Measurements from ENCODE around the gene RPS6KA5.
"Not testable (repeated sequence)": the region's sequence is repeated elsewhere in the genome, so short reads cannot be mapped to it uniquely, and the experiment has no call there.

RPS6KA5 gene

GRCh38 chr14:91048676-91049075, 11.8 kb downstream of the RPS6KA5 start:
- Histone ChIP-seq H3K27me3 (ENCODE audit: control insufficient read depth, insufficient read depth, low read length, poor library complexity, severe bottlenecking) (no peaks in the 10 kb centered on the region), H3K36me3 (ENCODE audit: control insufficient read depth, insufficient read depth, low read length) (no peaks in the 10 kb centered on the region), H3K4me3 (ENCODE audit: insufficient read depth, low read depth, low read length) (no peak overlapping the region), H3K27ac (ENCODE audit: insufficient read depth, low read depth, low read length, poor library complexity, severe bottlenecking) (no peak overlapping the region), H3K9me3 (ENCODE audit: control insufficient read depth, low read length) (no peaks in the 10 kb centered on the region), H3K4me1 (ENCODE audit: control insufficient read depth, insufficient read depth, low read length) (no peaks in the 10 kb centered on the region)
- WGBS, 2 experiments: 85% methylated on average over 1 of the region's 1 CpG; no CpG with 5 or more reads in 1 of the 2 experiments

DNA sequence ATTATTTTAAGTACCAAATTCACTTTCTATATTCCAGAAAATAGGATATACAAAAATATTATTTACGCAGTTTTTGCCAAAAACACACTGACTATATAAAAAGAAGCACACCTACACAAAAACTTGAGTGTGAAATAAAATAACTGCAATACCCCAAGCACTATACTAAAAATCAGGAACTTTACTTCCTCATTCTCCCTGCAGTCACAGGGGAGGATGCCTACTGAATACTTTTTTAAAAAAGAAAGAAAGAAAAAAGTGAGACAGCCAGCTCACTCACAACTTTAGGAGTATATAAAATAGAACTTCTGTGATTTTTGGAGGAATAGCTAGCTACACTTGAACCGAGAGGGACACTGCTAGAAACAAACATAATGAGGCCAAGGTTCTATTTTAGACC, 12.2 kb downstream of the RPS6KA5 start:
- no peaks in the 10 kb centered on the region for H3K4me1 ChIP-seq (ENCODE audit: control insufficient read depth, insufficient read depth, low read length)
- no peak overlapping the region for H3K27ac ChIP-seq (ENCODE audit: insufficient read depth, low read depth, low read length, poor library complexity, severe bottlenecking)
- WGBS, 2 experiments: 83 to 97% methylated on average over 1 to 2 of the region's 2 CpGs
- H3K4me3 ChIP-seq (ENCODE audit: insufficient read depth, low read depth, low read length): no peak overlapping the region
- no peaks in the 10 kb centered on the region for H3K27me3 ChIP-seq (ENCODE audit: control insufficient read depth, insufficient read depth, low read length, poor library complexity, severe bottlenecking)
- no peaks in the 10 kb centered on the region for H3K36me3 ChIP-seq (ENCODE audit: control insufficient read depth, insufficient read depth, low read length)
- H3K9me3 ChIP-seq (ENCODE audit: control insufficient read depth, low read length): no peaks in the 10 kb centered on the region

DNA sequence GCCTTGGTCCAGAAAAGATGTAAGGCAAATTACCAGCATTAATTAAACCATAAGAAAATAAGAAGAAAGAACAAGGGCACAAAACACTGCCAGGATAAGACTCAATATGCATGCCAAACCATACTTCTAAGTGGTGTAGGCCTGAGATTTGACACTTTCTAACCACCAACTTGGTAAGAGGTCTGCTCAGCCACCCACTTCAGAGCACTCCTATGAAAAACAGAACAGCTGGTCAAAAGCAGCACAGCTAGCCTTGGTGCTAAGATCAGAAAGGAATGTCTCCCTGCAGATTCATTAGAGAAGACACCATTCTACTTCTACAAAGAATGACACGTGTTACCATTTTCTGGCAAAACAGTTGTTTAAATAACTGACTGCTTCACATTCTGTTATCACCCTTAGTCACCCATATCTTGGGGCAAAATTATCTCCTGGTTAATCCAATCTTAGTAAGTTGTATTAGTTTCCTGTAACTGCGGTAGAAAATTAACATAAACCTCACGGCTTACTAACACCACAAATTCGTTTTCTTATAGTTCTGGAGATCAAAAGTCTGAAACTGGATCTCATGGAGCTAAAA, 13.2 kb downstream of the RPS6KA5 start:
- Histone ChIP-seq H3K27me3 (ENCODE audit: control insufficient read depth, insufficient read depth, low read length, poor library complexity, severe bottlenecking) (no peaks in the 10 kb centered on the region), H3K4me3 (ENCODE audit: insufficient read depth, low read depth, low read length) (no peak overlapping the region), H3K4me1 (ENCODE audit: control insufficient read depth, insufficient read depth, low read length) (no peaks in the 10 kb centered on the region), H3K9me3 (ENCODE audit: control insufficient read depth, low read length) (no peaks in the 10 kb centered on the region), H3K36me3 (ENCODE audit: control insufficient read depth, insufficient read depth, low read length) (no peaks in the 10 kb centered on the region), H3K27ac (ENCODE audit: insufficient read depth, low read depth, low read length, poor library complexity, severe bottlenecking) (no peak overlapping the region)
- 82 to 86% methylated on average over 4 of the region's 4 CpGs for WGBS, 2 experiments

DNA sequence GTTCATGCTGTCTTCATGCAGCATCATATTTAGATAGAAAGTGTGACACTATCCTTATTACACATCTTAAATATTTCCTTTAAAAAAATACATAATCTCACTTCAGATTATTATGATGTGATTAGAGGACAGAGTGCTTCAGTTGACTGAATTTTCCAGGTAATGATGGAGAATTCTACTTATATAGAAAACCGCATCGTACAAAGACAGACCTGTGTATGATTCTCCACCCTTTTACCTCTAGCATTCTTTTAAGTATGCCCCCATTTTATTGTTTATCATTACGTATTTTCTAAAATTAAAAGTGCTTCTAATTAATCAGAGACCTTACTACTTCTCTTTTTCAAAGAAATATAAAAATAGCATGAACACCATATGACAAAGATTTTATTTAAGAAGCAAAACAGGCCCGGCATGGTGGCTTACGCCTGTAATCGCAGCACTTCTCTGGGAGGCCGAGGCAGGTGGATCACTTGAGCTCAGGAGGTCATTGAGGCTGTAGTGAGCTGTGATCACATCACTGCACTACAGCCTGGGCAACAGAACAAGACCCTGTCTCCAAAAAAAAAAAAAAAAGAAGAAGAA, 13.9 kb downstream of the RPS6KA5 start:
- no peaks in the 10 kb centered on the region for H3K9me3 ChIP-seq (ENCODE audit: control insufficient read depth, low read length)
- WGBS, 2 experiments: 88 to 93% methylated on average over 5 to 7 of the region's 7 CpGs
- no peak overlapping the region for H3K27ac ChIP-seq (ENCODE audit: insufficient read depth, low read depth, low read length, poor library complexity, severe bottlenecking)
- H3K36me3 ChIP-seq (ENCODE audit: control insufficient read depth, insufficient read depth, low read length): no peaks in the 10 kb centered on the region
- H3K4me1 ChIP-seq (ENCODE audit: control insufficient read depth, insufficient read depth, low read length): no peaks in the 10 kb centered on the region
- no peaks in the 10 kb centered on the region for H3K27me3 ChIP-seq (ENCODE audit: control insufficient read depth, insufficient read depth, low read length, poor library complexity, severe bottlenecking)
- no peak overlapping the region for H3K4me3 ChIP-seq (ENCODE audit: insufficient read depth, low read depth, low read length)

- Histone ChIP-seq H3K36me3 (ENCODE audit: control insufficient read depth, insufficient read depth, low read length) (no peaks in the 10 kb centered on the region), H3K9me3 (ENCODE audit: control insufficient read depth, low read length) (no peaks in the 10 kb centered on the region), H3K4me1 (ENCODE audit: control insufficient read depth, insufficient read depth, low read length) (no peaks in the 10 kb centered on the region), H3K4me3 (ENCODE audit: insufficient read depth, low read depth, low read length) (no peak overlapping the region), H3K27me3 (ENCODE audit: control insufficient read depth, insufficient read depth, low read length, poor library complexity, severe bottlenecking) (no peaks in the 10 kb centered on the region), H3K27ac (ENCODE audit: insufficient read depth, low read depth, low read length, poor library complexity, severe bottlenecking) (no peak overlapping the region)
- WGBS, 2 experiments: 89 to 91% methylated on average over 2 of the region's 2 CpGs
Observed at GRCh38 chr14:91041450-91041849, 19.0 kb downstream of the RPS6KA5 start.

GRCh38 chr14:91040545-91040944, 19.9 kb downstream of the RPS6KA5 start:
- Histone ChIP-seq H3K27ac (ENCODE audit: insufficient read depth, low read depth, low read length, poor library complexity, severe bottlenecking) (no peak overlapping the region), H3K4me1 (ENCODE audit: control insufficient read depth, insufficient read depth, low read length) (no peaks in the 10 kb centered on the region), H3K27me3 (ENCODE audit: control insufficient read depth, insufficient read depth, low read length, poor library complexity, severe bottlenecking) (no peaks in the 10 kb centered on the region), H3K36me3 (ENCODE audit: control insufficient read depth, insufficient read depth, low read length) (no peaks in the 10 kb centered on the region), H3K9me3 (ENCODE audit: control insufficient read depth, low read length) (no peaks in the 10 kb centered on the region), H3K4me3 (ENCODE audit: insufficient read depth, low read depth, low read length) (no peak overlapping the region)
- 94 to 97% methylated on average over 1 of the region's 1 CpG for WGBS, 2 experiments

DNA sequence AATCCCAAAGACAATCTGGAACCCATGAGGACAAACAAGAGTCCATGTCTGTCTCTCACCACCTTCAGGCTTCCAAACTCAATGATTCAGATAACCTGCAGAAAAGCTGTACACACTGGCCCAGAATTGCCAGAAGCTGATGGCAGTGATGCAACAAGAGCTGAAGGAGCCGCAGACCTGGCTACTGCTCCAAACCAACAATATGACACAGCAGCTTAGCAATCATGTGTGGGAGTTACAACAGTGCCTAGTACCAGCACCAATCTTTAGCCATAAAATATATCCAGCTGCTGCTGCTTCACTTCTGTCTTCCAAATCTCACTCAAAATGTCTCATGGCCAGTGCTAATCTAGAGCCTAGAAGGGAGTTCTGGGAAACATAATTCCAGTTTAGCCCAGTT, 22.0 kb downstream of the RPS6KA5 start:
- no peaks in the 10 kb centered on the region for H3K36me3 ChIP-seq (ENCODE audit: control insufficient read depth, insufficient read depth, low read length)
- no peaks in the 10 kb centered on the region for H3K27me3 ChIP-seq (ENCODE audit: control insufficient read depth, insufficient read depth, low read length, poor library complexity, severe bottlenecking)
- 89 to 97% methylated on average over 1 of the region's 1 CpG for WGBS, 2 experiments
- H3K4me3 ChIP-seq (ENCODE audit: insufficient read depth, low read depth, low read length): no peak overlapping the region
- no peaks in the 10 kb centered on the region for H3K4me1 ChIP-seq (ENCODE audit: control insufficient read depth, insufficient read depth, low read length)
- H3K27ac ChIP-seq (ENCODE audit: insufficient read depth, low read depth, low read length, poor library complexity, severe bottlenecking): no peak overlapping the region
- H3K9me3 ChIP-seq (ENCODE audit: control insufficient read depth, low read length): no peaks in the 10 kb centered on the region

DNA sequence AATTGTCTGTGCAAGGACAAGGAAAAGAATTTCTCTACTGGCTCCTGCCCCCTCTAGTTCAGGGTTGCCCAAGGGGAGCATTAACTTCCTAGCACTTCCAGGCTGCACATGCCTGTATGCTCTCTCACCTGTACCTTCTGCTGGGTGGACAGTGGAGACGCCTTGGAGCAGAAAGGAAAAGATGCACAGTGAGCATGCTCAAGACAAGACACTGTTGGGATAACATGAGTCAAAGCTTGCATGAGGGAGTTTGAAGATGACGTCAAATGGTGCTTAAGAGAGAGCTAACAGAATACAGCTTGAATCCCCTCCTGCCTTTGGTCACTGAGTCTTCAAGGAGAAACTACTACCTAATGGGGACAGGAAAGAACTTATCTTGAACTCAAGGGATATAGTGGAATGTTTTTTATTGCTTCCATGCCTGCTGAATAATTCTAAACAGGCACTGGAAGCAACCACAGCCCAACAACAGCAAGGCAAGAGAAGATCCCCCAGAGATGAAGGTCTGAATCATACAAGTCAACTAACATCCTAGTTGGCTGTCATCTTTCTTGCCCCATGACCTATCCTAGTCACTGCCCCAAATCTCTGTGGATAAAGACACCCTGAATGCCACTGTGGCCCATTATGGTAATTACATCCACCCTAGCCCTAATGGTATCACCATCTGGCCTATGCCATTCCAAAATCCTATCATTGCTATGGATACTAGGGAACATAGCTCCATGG, 23.5 kb downstream of the RPS6KA5 start:
- no peaks in the 10 kb centered on the region for H3K9me3 ChIP-seq (ENCODE audit: control insufficient read depth, low read length)
- no peak overlapping the region for H3K27ac ChIP-seq (ENCODE audit: insufficient read depth, low read depth, low read length, poor library complexity, severe bottlenecking)
- no peaks in the 10 kb centered on the region for H3K4me1 ChIP-seq (ENCODE audit: control insufficient read depth, insufficient read depth, low read length)
- no peaks in the 10 kb centered on the region for H3K36me3 ChIP-seq (ENCODE audit: control insufficient read depth, insufficient read depth, low read length)
- no peak overlapping the region for H3K4me3 ChIP-seq (ENCODE audit: insufficient read depth, low read depth, low read length)
- H3K27me3 ChIP-seq (ENCODE audit: control insufficient read depth, insufficient read depth, low read length, poor library complexity, severe bottlenecking): no peaks in the 10 kb centered on the region
- 95 to 97% methylated on average over 2 of the region's 2 CpGs for WGBS, 2 experiments

DNA sequence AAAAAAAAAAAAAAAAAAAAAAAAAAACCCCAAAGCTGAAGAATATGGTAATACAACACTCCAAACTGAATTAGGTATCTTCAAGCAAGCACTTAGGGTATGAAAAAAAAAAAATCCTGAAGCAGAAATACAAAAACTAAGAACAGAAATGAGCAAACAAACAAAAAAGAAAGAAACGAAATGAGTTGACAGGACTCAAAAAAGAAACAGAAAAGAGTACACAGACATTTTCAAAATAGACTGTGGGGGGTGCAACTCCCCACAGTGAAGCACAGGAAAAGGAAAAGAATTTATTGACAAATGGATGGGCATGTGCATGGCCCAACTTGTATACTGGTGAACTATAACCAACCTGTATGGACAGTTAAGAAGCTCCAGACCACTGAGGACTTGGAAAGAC, 24.6 kb downstream of the RPS6KA5 start:
- H3K27me3 ChIP-seq (ENCODE audit: control insufficient read depth, insufficient read depth, low read length, poor library complexity, severe bottlenecking): no peaks in the 10 kb centered on the region
- H3K4me3 ChIP-seq (ENCODE audit: insufficient read depth, low read depth, low read length): no peak overlapping the region
- no peaks in the 10 kb centered on the region for H3K36me3 ChIP-seq (ENCODE audit: control insufficient read depth, insufficient read depth, low read length)
- no peaks in the 10 kb centered on the region for H3K9me3 ChIP-seq (ENCODE audit: control insufficient read depth, low read length)
- H3K27ac ChIP-seq (ENCODE audit: insufficient read depth, low read depth, low read length, poor library complexity, severe bottlenecking): no peak overlapping the region
- no peaks in the 10 kb centered on the region for H3K4me1 ChIP-seq (ENCODE audit: control insufficient read depth, insufficient read depth, low read length)
- 94 to 100% methylated on average over 1 of the region's 1 CpG for WGBS, 2 experiments

DNA sequence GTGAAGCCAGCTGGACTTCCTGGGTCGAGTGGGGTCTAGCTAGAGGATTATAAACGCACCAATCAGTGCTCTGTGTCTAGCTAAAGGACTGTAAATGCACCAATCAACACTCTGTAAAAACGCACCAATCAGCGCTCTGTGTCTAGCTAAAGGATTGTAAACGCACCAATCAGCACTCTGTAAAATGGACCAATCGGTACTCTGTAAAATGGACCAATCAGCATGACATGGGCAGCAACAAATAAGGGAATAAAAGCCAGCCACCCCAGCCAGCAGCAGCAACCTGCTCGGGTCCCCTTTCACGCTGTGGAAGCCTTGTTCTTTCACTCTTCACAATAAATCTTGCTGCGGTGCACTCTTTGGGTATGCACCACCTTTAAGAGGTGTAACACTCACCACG, 26.1 kb downstream of the RPS6KA5 start:
- H3K27me3 ChIP-seq (ENCODE audit: control insufficient read depth, insufficient read depth, low read length, poor library complexity, severe bottlenecking); H3K4me1 ChIP-seq (ENCODE audit: control insufficient read depth, insufficient read depth, low read length); H3K4me3 ChIP-seq (ENCODE audit: insufficient read depth, low read depth, low read length); H3K27ac ChIP-seq (ENCODE audit: insufficient read depth, low read depth, low read length, poor library complexity, severe bottlenecking); H3K9me3 ChIP-seq (ENCODE audit: control insufficient read depth, low read length); H3K36me3 ChIP-seq (ENCODE audit: control insufficient read depth, insufficient read depth, low read length): not testable (repeated sequence)
- 88 to 90% methylated on average over 10 of the region's 10 CpGs for WGBS, 2 experiments
